HEK293 (cell line): ENCODE data around the gene AKT2.
A peak's percentile ranks its signal among the peaks of the same experiment; 100 is the strongest.
"Not testable (repeated sequence)": the region's sequence is repeated elsewhere in the genome, so short reads cannot be mapped to it uniquely, and the experiment has no call there.

Source experiments
- CTCF ChIA-PET: fragments of 350-600 bp; formaldehyde crosslinking; extraction: SDS; loops from one replicate; lab custom pipeline; 2021; ENCODE audit warnings: antibody characterized with exemption; lab: Yijun Ruan, JAX
- POLR2A ChIA-PET: fragments of 300-600 bp; formaldehyde crosslinking; extraction: SDS; loops from one replicate; lab custom pipeline; 2020; ENCODE audit warnings: antibody characterized with exemption, inconsistent platforms; lab: Yijun Ruan, JAX
- H3K27ac ChIP-seq: fragments of 200-500 bp; sonication (Bioruptor generic); 2 replicates; pipeline ENCODE4 v1.5.1; 2014; ENCODE audit warnings: low read depth, low read length, control low read depth, inconsistent platforms; ENCODE audit errors: extremely low read depth
- H3K36me3 ChIP-seq, 2 experiments: fragments of 200-500 bp in 1 of 2; sonication (Bioruptor generic) in 1 of 2; 1 replicate in 1 of 2; 2 replicates in 1 of 2; pipeline ENCODE4 v1.5.1; 2014 to 2017; ENCODE audit warnings: inconsistent platforms in 2 of 2, low read length in 2 of 2; ENCODE audit not compliant: control insufficient read depth in 2 of 2, insufficient read depth in 1 of 2
- H3K4me1 ChIP-seq: fragments of 200-500 bp; sonication (Bioruptor generic); 2 replicates; pipeline ENCODE4 v1.5.1; 2014; ENCODE audit warnings: mild to moderate bottlenecking, low read length, inconsistent platforms; ENCODE audit not compliant: control insufficient read depth, insufficient read depth
- H3K4me3 ChIP-seq: 2 replicates; pipeline ENCODE4 v1.5.1; 2011; ENCODE audit warnings: low read depth, mild to moderate bottlenecking, control low read depth, low read length, moderate library complexity
- H3K9me3 ChIP-seq: fragments of 200-500 bp; sonication (Bioruptor generic); 2 replicates; pipeline ENCODE4 v1.5.1; 2014; ENCODE audit warnings: low read depth, low read length, inconsistent platforms; ENCODE audit not compliant: control insufficient read depth, insufficient read depth
- FEZF1 ChIP-seq: fragments of 450-650 bp; formaldehyde crosslinking; IDR thresholded peaks from 2 replicates; pipeline ENCODE4 v1.5.1; 2016; ENCODE audit warnings: missing biosample characterization, missing genetic modification characterization
- PRDM1 ChIP-seq: fragments of 450-650 bp; formaldehyde crosslinking; IDR thresholded peaks from 2 replicates; pipeline ENCODE4; 2016; ENCODE audit warnings: missing biosample characterization, missing genetic modification characterization
- SALL2 ChIP-seq: fragments of 450-650 bp; formaldehyde crosslinking; IDR thresholded peaks from 2 replicates; pipeline ENCODE4 v1.5.0; 2017; ENCODE audit warnings: missing biosample characterization, mild to moderate bottlenecking, missing genetic modification characterization, borderline replicate concordance
- YY2 ChIP-seq: fragments of 450-650 bp; formaldehyde crosslinking; IDR thresholded peaks from 2 replicates; pipeline ENCODE4 v1.5.1; 2016; ENCODE audit warnings: missing biosample characterization, missing genetic modification characterization
- ZBTB11 ChIP-seq: fragments of 450-650 bp; formaldehyde crosslinking; conservative IDR thresholded peaks from 2 replicates; pipeline ENCODE4 v1.5.1; 2016; ENCODE audit warnings: low read depth, missing biosample characterization, missing genetic modification characterization
- ZNF169 ChIP-seq: fragments of 450-650 bp; formaldehyde crosslinking; IDR thresholded peaks from 2 replicates; pipeline ENCODE4 v1.5.1; 2016; ENCODE audit warnings: missing biosample characterization, missing genetic modification characterization
- ZNF211 ChIP-seq: fragments of 450-650 bp; formaldehyde crosslinking; IDR thresholded peaks from 2 replicates; pipeline ENCODE4 v1.5.1; 2016; ENCODE audit warnings: low read depth, missing biosample characterization, missing genetic modification characterization
- ZNF221 ChIP-seq: fragments of 450-650 bp; formaldehyde crosslinking; IDR thresholded peaks from 2 replicates; pipeline ENCODE4 v1.5.1; 2017; ENCODE audit warnings: missing biosample characterization, missing genetic modification characterization, borderline replicate concordance
- ZNF311 ChIP-seq: fragments of 450-650 bp; formaldehyde crosslinking; IDR thresholded peaks from 2 replicates; pipeline ENCODE4 v1.5.1; 2017; ENCODE audit warnings: missing biosample characterization, missing genetic modification characterization, borderline replicate concordance
- ZNF513 ChIP-seq: fragments of 450-650 bp; IDR thresholded peaks from 2 replicates; pipeline ENCODE4 v1.5.1; 2018; ENCODE audit warnings: missing biosample characterization, missing genetic modification characterization
- ZNF530 ChIP-seq: fragments of 450-650 bp; formaldehyde crosslinking; IDR thresholded peaks from 2 replicates; pipeline ENCODE4 v1.5.1; 2016; ENCODE audit warnings: low read depth, missing biosample characterization, missing genetic modification characterization
- ZNF747 ChIP-seq: fragments of 450-650 bp; formaldehyde crosslinking; IDR thresholded peaks from 2 replicates; pipeline ENCODE4 v1.5.1; 2016; ENCODE audit warnings: missing biosample characterization, missing genetic modification characterization
- ZNF777 ChIP-seq: fragments of 450-650 bp; formaldehyde crosslinking; IDR thresholded peaks from 2 replicates; pipeline ENCODE4 v1.5.1; 2017; ENCODE audit warnings: missing biosample characterization, missing genetic modification characterization, borderline replicate concordance
- ZSCAN18 ChIP-seq: fragments of 450-650 bp; formaldehyde crosslinking; IDR thresholded peaks from 2 replicates; pipeline ENCODE4 v1.5.1; 2016; ENCODE audit warnings: missing biosample characterization, missing genetic modification characterization
- TF ChIP-seq, protein P1 (sequence below): fragments of 450-650 bp; formaldehyde crosslinking; IDR thresholded peaks from 2 replicates; pipeline ENCODE4; 2016; ENCODE audit warnings: missing biosample characterization, missing genetic modification characterization
- TF ChIP-seq, protein P2 (sequence below): fragments of 450-650 bp; formaldehyde crosslinking; IDR thresholded peaks from 2 replicates; pipeline ENCODE4 v1.5.1; 2016; ENCODE audit warnings: missing biosample characterization, missing genetic modification characterization
- TF ChIP-seq, protein P3 (sequence below): fragments of 450-650 bp; formaldehyde crosslinking; IDR thresholded peaks from 2 replicates; pipeline ENCODE4 v1.5.0; 2017; ENCODE audit warnings: missing biosample characterization, missing genetic modification characterization, borderline replicate concordance

Gene AKT2

GRCh38 chr19:40219721-40220276 is 65.3 kb downstream of the AKT2 start (continued):
- no peak for TF ChIP-seq ZBTB11
- TF ChIP-seq ZNF221: no peak
- TF ChIP-seq, protein P1, sequence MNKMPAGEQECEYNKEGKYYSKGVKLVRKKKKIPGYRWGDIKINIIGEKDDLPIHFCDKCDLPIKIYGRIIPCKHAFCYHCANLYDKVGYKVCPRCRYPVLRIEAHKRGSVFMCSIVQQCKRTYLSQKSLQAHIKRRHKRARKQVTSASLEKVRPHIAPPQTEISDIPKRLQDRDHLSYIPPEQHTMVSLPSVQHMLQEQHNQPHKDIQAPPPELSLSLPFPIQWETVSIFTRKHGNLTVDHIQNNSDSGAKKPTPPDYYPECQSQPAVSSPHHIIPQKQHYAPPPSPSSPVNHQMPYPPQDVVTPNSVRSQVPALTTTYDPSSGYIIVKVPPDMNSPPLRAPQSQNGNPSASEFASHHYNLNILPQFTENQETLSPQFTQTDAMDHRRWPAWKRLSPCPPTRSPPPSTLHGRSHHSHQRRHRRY (tag by site-specific recombination): no peak
- no peak; the same call in 1 of the 2 replicates for TF ChIP-seq ZNF513 (tag by site-specific recombination)
- TF ChIP-seq FEZF1: no peak
- TF ChIP-seq, protein P2, sequence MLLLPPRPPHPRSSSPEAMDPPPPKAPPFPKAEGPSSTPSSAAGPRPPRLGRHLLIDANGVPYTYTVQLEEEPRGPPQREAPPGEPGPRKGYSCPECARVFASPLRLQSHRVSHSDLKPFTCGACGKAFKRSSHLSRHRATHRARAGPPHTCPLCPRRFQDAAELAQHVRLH (tag by site-specific recombination): no peak

DNA sequence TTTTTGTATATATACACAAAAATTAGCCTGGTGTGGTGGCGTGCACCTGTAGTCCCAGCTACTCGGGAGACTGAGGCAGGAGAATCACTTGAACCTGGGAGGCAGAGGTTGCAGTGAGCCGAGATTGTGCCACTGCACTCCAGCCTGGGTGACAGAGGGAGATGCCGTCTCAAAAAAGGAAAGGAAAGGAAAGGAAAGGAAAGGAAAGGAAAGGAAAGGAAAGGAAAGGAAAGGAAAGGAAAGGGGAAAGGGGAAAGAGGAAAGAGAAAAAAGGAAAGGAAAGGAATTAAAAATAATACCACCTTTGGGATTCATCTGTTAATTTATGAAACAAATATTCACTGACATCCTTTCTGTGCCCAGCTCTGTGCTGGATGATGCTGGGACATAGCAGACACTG is 66.1 kb downstream of the AKT2 start:
- not testable (repeated sequence) for H3K4me3 ChIP-seq, H3K9me3 ChIP-seq, H3K36me3 ChIP-seq
- CTCF ChIA-PET: interaction anchor here (0.6 to 5.1 kb wide), 12 partner anchors 8 to 672 kb away, joined by 3 to 52 read pairs (median 3); no protein-coding TSS in a partner anchor
- POLR2A ChIA-PET: interaction anchor here (0.7 to 1.7 kb wide), 2 partner anchors 28 to 132 kb away, joined by 5 read pairs; no protein-coding TSS in a partner anchor
- H3K4me1 ChIP-seq: peaks cover 18% of the 10 kb centered on the region
- 0 out of 2 replicates have a peak overlapping the region, but pooled peaks have one; percentile 53 for H3K27ac ChIP-seq
- TF ChIP-seq ZNF747 (tag by site-specific recombination): peak; percentile 71; the same call in 1 of the 2 replicates
- peak; percentile 12; the same call in 1 of the 2 replicates for TF ChIP-seq ZNF169 (tag by site-specific recombination)
- TF ChIP-seq PRDM1: peak; percentile 100
- peak; percentile 49; the same call in 1 of the 2 replicates for TF ChIP-seq YY2 (tag by site-specific recombination)
- peak; percentile 73; the same call in 1 of the 2 replicates for TF ChIP-seq SALL2
- 0 out of 2 replicates have a peak, but pooled peaks have one; percentile 44 for TF ChIP-seq ZSCAN18
- 0 out of 2 replicates have a peak, but pooled peaks have one; percentile 80 for TF ChIP-seq ZNF311 (tag by site-specific recombination)
- peak; percentile 49; the same call in 1 of the 2 replicates for TF ChIP-seq ZNF530
- TF ChIP-seq, protein P3, sequence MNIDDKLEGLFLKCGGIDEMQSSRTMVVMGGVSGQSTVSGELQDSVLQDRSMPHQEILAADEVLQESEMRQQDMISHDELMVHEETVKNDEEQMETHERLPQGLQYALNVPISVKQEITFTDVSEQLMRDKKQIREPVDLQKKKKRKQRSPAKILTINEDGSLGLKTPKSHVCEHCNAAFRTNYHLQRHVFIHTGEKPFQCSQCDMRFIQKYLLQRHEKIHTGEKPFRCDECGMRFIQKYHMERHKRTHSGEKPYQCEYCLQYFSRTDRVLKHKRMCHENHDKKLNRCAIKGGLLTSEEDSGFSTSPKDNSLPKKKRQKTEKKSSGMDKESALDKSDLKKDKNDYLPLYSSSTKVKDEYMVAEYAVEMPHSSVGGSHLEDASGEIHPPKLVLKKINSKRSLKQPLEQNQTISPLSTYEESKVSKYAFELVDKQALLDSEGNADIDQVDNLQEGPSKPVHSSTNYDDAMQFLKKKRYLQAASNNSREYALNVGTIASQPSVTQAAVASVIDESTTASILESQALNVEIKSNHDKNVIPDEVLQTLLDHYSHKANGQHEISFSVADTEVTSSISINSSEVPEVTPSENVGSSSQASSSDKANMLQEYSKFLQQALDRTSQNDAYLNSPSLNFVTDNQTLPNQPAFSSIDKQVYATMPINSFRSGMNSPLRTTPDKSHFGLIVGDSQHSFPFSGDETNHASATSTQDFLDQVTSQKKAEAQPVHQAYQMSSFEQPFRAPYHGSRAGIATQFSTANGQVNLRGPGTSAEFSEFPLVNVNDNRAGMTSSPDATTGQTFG (tag by site-specific recombination): peak; percentile 77; the same call in 1 of the 2 replicates
- TF ChIP-seq ZNF211 (tag by site-specific recombination): 0 out of 2 replicates have a peak, but pooled peaks have one; percentile 2
- peak; percentile 36; the same call in 1 of the 2 replicates for TF ChIP-seq ZNF777
- TF ChIP-seq, all 188 proteins: peak for 11; not testable (repeated sequence) for 177
